ENCODE measurements around the gene ARHGAP26. TPM values are rescaled to one million over a fixed set of nuclear protein-coding genes. Genes with fewer than 3 reads are reported as not detected.

The ARHGAP26 gene
- polyA plus RNA-seq, 1 donor from 2014 or later, result 0.83 TPM

DNA sequence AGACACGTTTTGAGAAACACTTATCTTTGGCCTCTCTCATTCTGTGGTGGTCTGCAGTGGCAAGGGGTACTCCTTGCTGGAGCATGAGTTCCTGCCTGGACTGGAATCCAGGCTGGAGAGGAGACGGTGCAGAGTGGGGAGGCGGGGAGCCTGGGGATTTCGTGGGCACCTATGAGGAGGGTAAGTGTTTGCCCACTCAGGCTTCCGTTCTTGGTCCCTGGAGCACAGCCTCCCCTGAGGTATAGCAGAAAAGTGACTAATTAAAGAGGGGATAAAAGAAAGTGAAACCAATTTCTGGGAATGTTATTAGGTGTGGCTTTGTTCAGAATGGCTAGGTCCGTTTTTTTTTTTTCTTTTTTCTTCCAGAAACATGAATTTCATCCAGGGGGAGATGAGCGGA, 90.8 kb downstream of the ARHGAP26 start:
- H3F3A ChIP-seq (ENCODE audit: insufficient read depth, low read length, poor library complexity, severe bottlenecking), result no peaks in the 10 kb centered on the region
- H3K36me3 ChIP-seq (ENCODE audit: insufficient read depth, low read length), result no peaks in the 10 kb centered on the region
- no peak overlapping the region for H3K27ac ChIP-seq (ENCODE audit: low read length)
- H3K9ac ChIP-seq (ENCODE audit: low read length), result no peak overlapping the region
- H3K27me3 ChIP-seq (ENCODE audit: insufficient read depth, low read depth, low read length), result no peaks in the 10 kb centered on the region
- H3K79me2 ChIP-seq (replicated peaks; ENCODE audit: insufficient read depth, low read length), result no peaks in the 10 kb centered on the region
- TF ChIP-seq MXI1 (conservative IDR thresholded peaks at IDR 0.05; ENCODE audit: poor library complexity, severe bottlenecking), result no peak
- no peak for TF ChIP-seq EZH2 (IDR thresholded peaks at IDR 0.05; ENCODE audit: borderline replicate concordance, insufficient read depth, low read length, poor library complexity, severe bottlenecking)
- TF ChIP-seq, protein P1, sequence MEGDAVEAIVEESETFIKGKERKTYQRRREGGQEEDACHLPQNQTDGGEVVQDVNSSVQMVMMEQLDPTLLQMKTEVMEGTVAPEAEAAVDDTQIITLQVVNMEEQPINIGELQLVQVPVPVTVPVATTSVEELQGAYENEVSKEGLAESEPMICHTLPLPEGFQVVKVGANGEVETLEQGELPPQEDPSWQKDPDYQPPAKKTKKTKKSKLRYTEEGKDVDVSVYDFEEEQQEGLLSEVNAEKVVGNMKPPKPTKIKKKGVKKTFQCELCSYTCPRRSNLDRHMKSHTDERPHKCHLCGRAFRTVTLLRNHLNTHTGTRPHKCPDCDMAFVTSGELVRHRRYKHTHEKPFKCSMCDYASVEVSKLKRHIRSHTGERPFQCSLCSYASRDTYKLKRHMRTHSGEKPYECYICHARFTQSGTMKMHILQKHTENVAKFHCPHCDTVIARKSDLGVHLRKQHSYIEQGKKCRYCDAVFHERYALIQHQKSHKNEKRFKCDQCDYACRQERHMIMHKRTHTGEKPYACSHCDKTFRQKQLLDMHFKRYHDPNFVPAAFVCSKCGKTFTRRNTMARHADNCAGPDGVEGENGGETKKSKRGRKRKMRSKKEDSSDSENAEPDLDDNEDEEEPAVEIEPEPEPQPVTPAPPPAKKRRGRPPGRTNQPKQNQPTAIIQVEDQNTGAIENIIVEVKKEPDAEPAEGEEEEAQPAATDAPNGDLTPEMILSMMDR (IDR thresholded peaks at IDR 0.05; ENCODE audit: poor library complexity, severe bottlenecking), result no peak
- TF ChIP-seq, protein P2, sequence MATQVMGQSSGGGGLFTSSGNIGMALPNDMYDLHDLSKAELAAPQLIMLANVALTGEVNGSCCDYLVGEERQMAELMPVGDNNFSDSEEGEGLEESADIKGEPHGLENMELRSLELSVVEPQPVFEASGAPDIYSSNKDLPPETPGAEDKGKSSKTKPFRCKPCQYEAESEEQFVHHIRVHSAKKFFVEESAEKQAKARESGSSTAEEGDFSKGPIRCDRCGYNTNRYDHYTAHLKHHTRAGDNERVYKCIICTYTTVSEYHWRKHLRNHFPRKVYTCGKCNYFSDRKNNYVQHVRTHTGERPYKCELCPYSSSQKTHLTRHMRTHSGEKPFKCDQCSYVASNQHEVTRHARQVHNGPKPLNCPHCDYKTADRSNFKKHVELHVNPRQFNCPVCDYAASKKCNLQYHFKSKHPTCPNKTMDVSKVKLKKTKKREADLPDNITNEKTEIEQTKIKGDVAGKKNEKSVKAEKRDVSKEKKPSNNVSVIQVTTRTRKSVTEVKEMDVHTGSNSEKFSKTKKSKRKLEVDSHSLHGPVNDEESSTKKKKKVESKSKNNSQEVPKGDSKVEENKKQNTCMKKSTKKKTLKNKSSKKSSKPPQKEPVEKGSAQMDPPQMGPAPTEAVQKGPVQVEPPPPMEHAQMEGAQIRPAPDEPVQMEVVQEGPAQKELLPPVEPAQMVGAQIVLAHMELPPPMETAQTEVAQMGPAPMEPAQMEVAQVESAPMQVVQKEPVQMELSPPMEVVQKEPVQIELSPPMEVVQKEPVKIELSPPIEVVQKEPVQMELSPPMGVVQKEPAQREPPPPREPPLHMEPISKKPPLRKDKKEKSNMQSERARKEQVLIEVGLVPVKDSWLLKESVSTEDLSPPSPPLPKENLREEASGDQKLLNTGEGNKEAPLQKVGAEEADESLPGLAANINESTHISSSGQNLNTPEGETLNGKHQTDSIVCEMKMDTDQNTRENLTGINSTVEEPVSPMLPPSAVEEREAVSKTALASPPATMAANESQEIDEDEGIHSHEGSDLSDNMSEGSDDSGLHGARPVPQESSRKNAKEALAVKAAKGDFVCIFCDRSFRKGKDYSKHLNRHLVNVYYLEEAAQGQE (IDR thresholded peaks at IDR 0.05; ENCODE audit: borderline replicate concordance), result no peak
- TF ChIP-seq POLR2AphosphoS5 (IDR thresholded peaks at IDR 0.05), result no peak
- no peak for TF ChIP-seq TAF1 (IDR thresholded peaks at IDR 0.05; ENCODE audit: low read depth)
- TF ChIP-seq SMC3 (conservative IDR thresholded peaks at IDR 0.05; ENCODE audit: poor library complexity), result no peak
- no peak overlapping the region for H3K4me2 ChIP-seq (ENCODE audit: low read length)
- no peak overlapping the region for H2AFZ ChIP-seq (ENCODE audit: low read depth, low read length)
- no peaks in the 10 kb centered on the region for H4K20me1 ChIP-seq (ENCODE audit: insufficient read depth)
- H3K9me2 ChIP-seq (ENCODE audit: insufficient read depth, low read length), result no peaks in the 10 kb centered on the region
- no peaks in the 10 kb centered on the region for H3K9me3 ChIP-seq (ENCODE audit: low read length)
- H3K4me3 ChIP-seq (ENCODE audit: low read length), result no peak overlapping the region

- Histone ChIP-seq H3K9ac (ENCODE audit: low read length) (no peak overlapping the region), H3K4me3 (ENCODE audit: low read length) (no peak overlapping the region), H3K4me2 (ENCODE audit: low read length) (no peak overlapping the region), H3K9me3 (ENCODE audit: low read length) (no peaks in the 10 kb centered on the region), H2AFZ (ENCODE audit: low read depth, low read length) (no peak overlapping the region), H3K9me2 (ENCODE audit: insufficient read depth, low read length) (no peaks in the 10 kb centered on the region), H3F3A (ENCODE audit: insufficient read depth, low read length, poor library complexity, severe bottlenecking) (no peaks in the 10 kb centered on the region), H4K20me1 (ENCODE audit: insufficient read depth) (no peaks in the 10 kb centered on the region), H3K36me3 (ENCODE audit: insufficient read depth, low read length) (no peaks in the 10 kb centered on the region), H3K27ac (ENCODE audit: low read length) (no peak overlapping the region), H3K79me2 (replicated peaks; ENCODE audit: insufficient read depth, low read length) (no peaks in the 10 kb centered on the region), H3K27me3 (ENCODE audit: insufficient read depth, low read depth, low read length) (no peaks in the 10 kb centered on the region)
- TF ChIP-seq RAD21 (conservative IDR thresholded peaks at IDR 0.05) (no peak), EP300 (conservative IDR thresholded peaks at IDR 0.05; ENCODE audit: poor library complexity, severe bottlenecking) (no peak), POLR2AphosphoS5 (IDR thresholded peaks at IDR 0.05) (no peak), TAF1 (IDR thresholded peaks at IDR 0.05; ENCODE audit: low read depth) (no peak), MXI1 (conservative IDR thresholded peaks at IDR 0.05; ENCODE audit: poor library complexity, severe bottlenecking) (no peak), EZH2 (IDR thresholded peaks at IDR 0.05; ENCODE audit: borderline replicate concordance, insufficient read depth, low read length, poor library complexity, severe bottlenecking) (no peak), SMC3 (conservative IDR thresholded peaks at IDR 0.05; ENCODE audit: poor library complexity) (no peak)
- TF ChIP-seq, protein P2 (IDR thresholded peaks at IDR 0.05; ENCODE audit: borderline replicate concordance), result no peak
- TF ChIP-seq, protein P1 (IDR thresholded peaks at IDR 0.05; ENCODE audit: poor library complexity, severe bottlenecking), result no peak
Measured at GRCh38 chr5:142862594-142862993, 92.4 kb downstream of the ARHGAP26 start.
